HCT116 (cell line): Measurements from ENCODE around the gene SUGP2. TPM values are rescaled to one million over a fixed set of nuclear protein-coding genes. Genes with fewer than 3 reads are reported as not detected.

Experiments
- ATAC-seq: fragments of 200-7000 bp; cut with Tn5 transposase; 2 replicates; pipeline ENCODE4 v1.9.1; 2020; ENCODE audit warnings: mild to moderate bottlenecking, moderate library complexity
- BruUV-seq: library from RNA; stranded (reverse); fragments of 400-500 nt; replicated peaks from 2 replicates; lab custom pipeline; 2021; lab: Mats Ljungman, UMichigan
- CTCF ChIA-PET: fragments of 300-600 bp; sonication (Branson Sonifier 250); formaldehyde crosslinking; loops from one replicate; lab custom pipeline; 2021; ENCODE audit warnings: antibody characterized with exemption; lab: Charles Lee
- POLR2A ChIA-PET: fragments of 300-600, 350-600 bp; sonication (Branson Sonifier 250); formaldehyde crosslinking; loops from one replicate; lab custom pipeline; 2021; ENCODE audit warnings: antibody characterized with exemption; lab: Charles Lee
- RAD21 ChIA-PET, 2 experiments: fragments of 300-600 bp; sonication (Branson Sonifier 250); formaldehyde crosslinking; loops; one replicate each; lab custom pipeline; 2023; ENCODE audit warnings: low total read pairs in 2 of 2; ENCODE audit not compliant: uncharacterized antibody in 2 of 2, unreplicated experiment in 2 of 2, low non-redundant PET in 1 of 2; lab: Charles Lee
- DNase-seq: peaks from one replicate; pipeline ENCODE4 v3.0.0-alpha.2; 2010; ENCODE audit warnings: low read depth, low spot score
- H2AFZ ChIP-seq: fragments of 200-600 bp; shearing (Covaris generic), sonication (generic); 2 replicates; pipeline ENCODE4 v1.6.1; 2017; ENCODE audit warnings: low read depth, mixed run types, mixed read lengths, antibody characterized with exemption, low read length; ENCODE audit not compliant: poor library complexity, severe bottlenecking
- H3K27ac ChIP-seq: 2 replicates; pipeline ENCODE4 v1.5.1; 2012; ENCODE audit warnings: low read depth, low read length
- H3K27me3 ChIP-seq: fragments of 200-600 bp; sonication (generic); 2 replicates; pipeline ENCODE4 v1.6.1; 2016; ENCODE audit warnings: mixed run types, low read length, mixed read lengths; ENCODE audit not compliant: insufficient read depth
- H3K36me3 ChIP-seq, 2 experiments: fragments of 200-500 bp in 1 of 2; fragments of 200-600 bp in 1 of 2; sonication (Bioruptor generic) in 1 of 2; sonication (generic) in 1 of 2; 2 replicates each; pipeline versions ENCODE4 v1.5.1 to v1.6.1; 2014 to 2016; ENCODE audit warnings: low read length in 2 of 2, inconsistent platforms in 1 of 2, mixed read lengths in 1 of 2, mixed run types in 1 of 2; ENCODE audit not compliant: insufficient read depth in 2 of 2, control insufficient read depth in 1 of 2
- H3K4me1 ChIP-seq, 2 experiments: fragments of 200-600 bp in 1 of 2; sonication (generic) in 1 of 2; 2 replicates each; pipeline versions ENCODE4 v1.5.1 to v1.6.1; 2012 to 2017; ENCODE audit warnings: low read length in 2 of 2, inconsistent platforms in 1 of 2, mild to moderate bottlenecking in 1 of 2, mixed read lengths in 1 of 2, mixed run types in 1 of 2, moderate library complexity in 1 of 2; ENCODE audit not compliant: insufficient read depth in 2 of 2, control insufficient read depth in 1 of 2
- H3K4me2 ChIP-seq: fragments of 200-600 bp; sonication (generic); 2 replicates; pipeline ENCODE4 v1.6.1; 2017; ENCODE audit warnings: mixed run types, low read length, mixed read lengths
- H3K4me3 ChIP-seq, 2 experiments: fragments of 200-600 bp in 1 of 2; sonication (generic) in 1 of 2; replicated peaks in 1 of 2; 2 replicates each; pipeline ENCODE4 v1.5.1; 2011 to 2016; ENCODE audit warnings: low read length in 2 of 2, control low read depth in 1 of 2, low read depth in 1 of 2, mild to moderate bottlenecking in 1 of 2, mixed read lengths in 1 of 2, mixed run types in 1 of 2
- H3K79me2 ChIP-seq: fragments of 200-600 bp; sonication (generic); 2 replicates; pipeline ENCODE4 v1.6.1; 2017; ENCODE audit warnings: mild to moderate bottlenecking, mixed run types, low read length, moderate library complexity, mixed read lengths; ENCODE audit not compliant: insufficient read depth
- H3K9ac ChIP-seq: fragments of 200-600 bp; sonication (generic); 2 replicates; pipeline ENCODE4 v1.6.1; 2016; ENCODE audit warnings: low read length, mixed read lengths
- H3K9me2 ChIP-seq: fragments of 200-600 bp; sonication (generic), shearing (Covaris generic); 2 replicates; pipeline ENCODE4 v1.6.1; 2017; ENCODE audit warnings: mixed run types, mild to moderate bottlenecking, moderate library complexity; ENCODE audit not compliant: insufficient read depth
- H3K9me3 ChIP-seq, 2 experiments: fragments of 200-500 bp in 1 of 2; fragments of 200-600 bp in 1 of 2; sonication (Bioruptor generic) in 1 of 2; sonication (generic) in 1 of 2; 2 replicates each; pipeline ENCODE4 v1.6.1; 2014 to 2017; ENCODE audit warnings: low read length in 2 of 2, mixed read lengths in 2 of 2, inconsistent platforms in 1 of 2, low read depth in 1 of 2, mild to moderate bottlenecking in 1 of 2, mixed run types in 1 of 2, moderate library complexity in 1 of 2; ENCODE audit not compliant: control insufficient read depth in 1 of 2, insufficient read depth in 1 of 2
- H4K20me1 ChIP-seq: fragments of 200-600 bp; sonication (generic), shearing (Covaris generic); 2 replicates; pipeline ENCODE4 v1.6.1; 2017; ENCODE audit warnings: mixed run types, mild to moderate bottlenecking, moderate library complexity; ENCODE audit not compliant: insufficient read depth
- CBX3 ChIP-seq: IDR thresholded peaks from 2 replicates; pipeline ENCODE4 v1.6.1; 2012; ENCODE audit warnings: low read depth
- CEBPB ChIP-seq: IDR thresholded peaks from 2 replicates; pipeline ENCODE4 v1.6.1; 2012; ENCODE audit warnings: low read depth
- EGR1 ChIP-seq: IDR thresholded peaks from 2 replicates; pipeline ENCODE4 v1.6.1; 2012; ENCODE audit warnings: low read depth
- ELF1 ChIP-seq: IDR thresholded peaks from 2 replicates; pipeline ENCODE4 v1.6.1; 2012; ENCODE audit warnings: low read depth, borderline replicate concordance
- EZH2 ChIP-seq: fragments of 200-600 bp; sonication (generic); IDR thresholded peaks from 2 replicates; pipeline ENCODE4 v1.6.1; 2017; ENCODE audit warnings: antibody characterized with exemption, mixed run types
- EZH2phosphoT487 ChIP-seq: fragments of 200-600 bp; IDR thresholded peaks from 2 replicates; pipeline ENCODE4 v1.6.1; 2018; ENCODE audit warnings: antibody characterized with exemption, borderline replicate concordance
- JUND ChIP-seq: IDR thresholded peaks from 2 replicates; pipeline ENCODE4 v1.6.1; 2012
- POLR2A ChIP-seq: IDR thresholded peaks from 2 replicates; pipeline ENCODE4 v1.7.0; 2011; ENCODE audit warnings: borderline replicate concordance; ENCODE audit not compliant: insufficient read depth, insufficient read length; ENCODE audit errors: extremely low read depth
- RAD21 ChIP-seq: IDR thresholded peaks from 2 replicates; pipeline ENCODE4 v1.6.1; 2012; ENCODE audit warnings: low read depth, mild to moderate bottlenecking
- SIN3A ChIP-seq: IDR thresholded peaks from 2 replicates; pipeline ENCODE4 v1.6.1; 2012; ENCODE audit warnings: low read depth
- SP1 ChIP-seq: IDR thresholded peaks from 2 replicates; pipeline ENCODE4 v1.6.1; 2012; ENCODE audit warnings: low read depth
- SRF ChIP-seq: IDR thresholded peaks from 2 replicates; pipeline ENCODE4 v1.6.1; 2012; ENCODE audit warnings: low read depth
- TCF7L2 ChIP-seq: IDR thresholded peaks from 2 replicates; pipeline ENCODE4 v1.7.0; 2011; ENCODE audit warnings: borderline replicate concordance, inconsistent platforms; ENCODE audit not compliant: insufficient read depth, insufficient read length; ENCODE audit errors: extremely low read depth
- YY1 ChIP-seq: IDR thresholded peaks from 2 replicates; pipeline ENCODE4 v1.6.1; 2011; ENCODE audit warnings: low read length, low read depth, moderate library complexity, mild to moderate bottlenecking; ENCODE audit not compliant: insufficient replicate concordance; ENCODE audit errors: extremely low read depth
- ZFX ChIP-seq: fragments of 450-650 bp; IDR thresholded peaks from 2 replicates; pipeline ENCODE4 v1.6.1; 2017
- ZNF274 ChIP-seq: fragments of 200-500 bp; sonication (Bioruptor generic); IDR thresholded peaks from 2 replicates; pipeline ENCODE4 v1.6.1; 2014; ENCODE audit warnings: mild to moderate bottlenecking, low read depth, low read length, inconsistent platforms
- intact Hi-C: fragments of 100-400 bp; cut with micrococcal nuclease; formaldehyde crosslinking; loops from 2 replicates; pipeline ENCODE4 v1.10.0; 2022
- total RNA-seq: library from RNA; stranded (reverse); gene quantifications from one replicate; pipeline ENCODE4 v1.2.1, GENCODE V29; 2021; ENCODE audit not compliant: unreplicated experiment
- TF ChIP-seq, protein P1 (sequence below), 3 experiments: fragments of 200-600 bp in 1 of 3; sonication (generic) in 1 of 3; IDR thresholded peaks in 2 of 3; conservative IDR thresholded peaks in 1 of 3; 2 replicates each; pipeline ENCODE4 v1.5.1; 2012 to 2017; ENCODE audit warnings: low read depth in 2 of 3, low read length in 2 of 3, antibody characterized with exemption in 1 of 3, borderline replicate concordance in 1 of 3, control low read depth in 1 of 3, mild to moderate bottlenecking in 1 of 3, mixed read lengths in 1 of 3, mixed run types in 1 of 3, moderate library complexity in 1 of 3; ENCODE audit not compliant: insufficient read depth in 1 of 3
- TF ChIP-seq, protein P2 (sequence below): IDR thresholded peaks from 2 replicates; pipeline ENCODE4 v1.6.1; 2012
- TF ChIP-seq, protein P3 (sequence below): IDR thresholded peaks from 2 replicates; pipeline ENCODE4 v1.6.1; 2012

Gene SUGP2
- total RNA-seq, 1 experiment from 2014 or later = 82.4 TPM

DNA sequence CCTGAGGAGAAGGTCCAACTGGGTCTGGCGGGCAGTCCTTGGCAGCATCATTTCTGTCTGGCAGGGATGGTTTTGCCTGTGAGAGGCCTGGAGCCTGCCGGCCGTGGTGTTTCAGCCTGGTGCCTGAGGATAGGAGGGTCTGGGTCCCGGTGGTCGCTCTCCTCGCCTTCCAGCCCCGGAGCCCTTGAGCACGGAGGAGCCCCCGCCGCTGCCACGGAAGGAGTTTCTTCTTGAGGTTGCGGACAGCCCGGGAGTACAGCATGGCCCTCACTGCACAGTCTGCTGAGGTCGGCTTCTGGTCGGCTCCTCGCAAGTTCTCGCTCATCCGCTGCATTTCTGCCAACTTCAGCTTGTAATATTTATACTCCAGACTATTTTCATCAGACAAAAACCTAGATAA is 23.4 kb downstream of the SUGP2 start:
- Histone ChIP-seq H3K9ac (no peak overlapping the region), H2AFZ (no peak overlapping the region), H3K36me3 (peaks cover 55 to 58% of the 10 kb centered on the region in 2 experiments), H3K9me3 (no peaks in the 10 kb centered on the region), H3K27me3 (no peaks in the 10 kb centered on the region), H3K4me1 (no peaks in the 10 kb centered on the region), H3K27ac (no peak overlapping the region; the same call in 1 of the 2 replicates), H3K79me2 (peaks cover 38% of the 10 kb centered on the region), H3K4me2 (no peak overlapping the region), H3K9me2 (no peaks in the 10 kb centered on the region), H3K4me3 (no peak overlapping the region), H4K20me1 (0 out of 2 replicates have a peak, but pooled peaks cover 6% of the 10 kb centered on the region)
- ChIA-PET POLR2A (no interaction called here), CTCF (interaction anchor here (1.7 kb wide), 1 partner anchor 14 kb away, joined by 6 read pairs; no protein-coding TSS in a partner anchor), RAD21 (no interaction called here)
- no peak for TF ChIP-seq CBX3
- BruUV-seq = no TSS peak
- ATAC-seq (no peak), DNase-seq (no peak)
- intact Hi-C loops = no loop called here

DNA sequence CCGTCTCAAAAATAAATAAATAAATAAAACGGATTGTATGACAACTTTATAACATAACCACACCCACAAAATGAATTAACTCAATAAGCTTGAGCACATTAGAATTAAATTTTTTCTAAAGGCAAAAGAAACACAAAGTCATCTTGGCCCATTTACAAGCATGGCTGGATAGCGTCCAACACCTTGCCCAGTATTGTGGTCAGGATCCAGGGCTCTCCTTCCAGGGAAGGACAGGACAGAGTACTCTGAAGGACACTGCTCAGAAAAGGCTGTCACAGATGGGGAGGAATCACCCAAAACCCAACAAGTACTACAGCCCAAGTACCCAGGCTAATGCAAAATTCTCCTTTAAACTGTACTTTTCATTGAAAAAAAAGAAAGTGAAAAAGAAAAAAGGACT is 27.1 kb downstream of the SUGP2 start:
- no peak overlapping the region for H2AFZ ChIP-seq
- no peaks in the 10 kb centered on the region for H3K4me1 ChIP-seq
- no peaks in the 10 kb centered on the region for H3K9me3 ChIP-seq
- DNase-seq = no peak
- H3K36me3 ChIP-seq = peaks cover 62 to 63% of the 10 kb centered on the region in 2 experiments
- no peak overlapping the region for H3K4me2 ChIP-seq
- H4K20me1 ChIP-seq = no peaks in the 10 kb centered on the region
- ChIA-PET CTCF (no interaction called here), RAD21 (no interaction called here), POLR2A (interaction anchor here (0.6 kb wide), 1 partner anchor 42 kb away, joined by 3 read pairs; no protein-coding TSS in a partner anchor)
- TF ChIP-seq CEBPB (no peak), ZFX (no peak), EZH2phosphoT487 (no peak), CBX3 (no peak), YY1 (no peak), RAD21 (no peak), SP1 (no peak), JUND (no peak), EZH2 (no peak), SIN3A (no peak), EGR1 (no peak), ELF1 (no peak), POLR2A (no peak), TCF7L2 (no peak), SRF (no peak), ZNF274 (no peak)
- TF ChIP-seq, protein P1, sequence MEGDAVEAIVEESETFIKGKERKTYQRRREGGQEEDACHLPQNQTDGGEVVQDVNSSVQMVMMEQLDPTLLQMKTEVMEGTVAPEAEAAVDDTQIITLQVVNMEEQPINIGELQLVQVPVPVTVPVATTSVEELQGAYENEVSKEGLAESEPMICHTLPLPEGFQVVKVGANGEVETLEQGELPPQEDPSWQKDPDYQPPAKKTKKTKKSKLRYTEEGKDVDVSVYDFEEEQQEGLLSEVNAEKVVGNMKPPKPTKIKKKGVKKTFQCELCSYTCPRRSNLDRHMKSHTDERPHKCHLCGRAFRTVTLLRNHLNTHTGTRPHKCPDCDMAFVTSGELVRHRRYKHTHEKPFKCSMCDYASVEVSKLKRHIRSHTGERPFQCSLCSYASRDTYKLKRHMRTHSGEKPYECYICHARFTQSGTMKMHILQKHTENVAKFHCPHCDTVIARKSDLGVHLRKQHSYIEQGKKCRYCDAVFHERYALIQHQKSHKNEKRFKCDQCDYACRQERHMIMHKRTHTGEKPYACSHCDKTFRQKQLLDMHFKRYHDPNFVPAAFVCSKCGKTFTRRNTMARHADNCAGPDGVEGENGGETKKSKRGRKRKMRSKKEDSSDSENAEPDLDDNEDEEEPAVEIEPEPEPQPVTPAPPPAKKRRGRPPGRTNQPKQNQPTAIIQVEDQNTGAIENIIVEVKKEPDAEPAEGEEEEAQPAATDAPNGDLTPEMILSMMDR (IDR thresholded peaks at IDR 0.05 in 2 of 3, conservative IDR thresholded peaks at IDR 0.05 in 1 of 3; ENCODE audit: borderline replicate concordance in 1 of 3, insufficient read depth in 1 of 3, low read depth in 2 of 3, low read length in 2 of 3) = no peak
- TF ChIP-seq, protein P2, sequence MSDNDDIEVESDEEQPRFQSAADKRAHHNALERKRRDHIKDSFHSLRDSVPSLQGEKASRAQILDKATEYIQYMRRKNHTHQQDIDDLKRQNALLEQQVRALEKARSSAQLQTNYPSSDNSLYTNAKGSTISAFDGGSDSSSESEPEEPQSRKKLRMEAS = no peak
- TF ChIP-seq, protein P3, sequence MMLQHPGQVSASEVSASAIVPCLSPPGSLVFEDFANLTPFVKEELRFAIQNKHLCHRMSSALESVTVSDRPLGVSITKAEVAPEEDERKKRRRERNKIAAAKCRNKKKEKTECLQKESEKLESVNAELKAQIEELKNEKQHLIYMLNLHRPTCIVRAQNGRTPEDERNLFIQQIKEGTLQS = no peak
- peaks cover 19% of the 10 kb centered on the region; the same call in 1 of the 2 replicates for H3K79me2 ChIP-seq
- intact Hi-C loops = no loop called here
- H3K9ac ChIP-seq = no peak overlapping the region
- no TSS peak for BruUV-seq
- H3K9me2 ChIP-seq = no peaks in the 10 kb centered on the region
- H3K27me3 ChIP-seq = no peaks in the 10 kb centered on the region
- no peak overlapping the region for H3K4me3 ChIP-seq
- no peak for ATAC-seq
- H3K27ac ChIP-seq = no peak overlapping the region
